Chondrocyte (in vitro differentiated cells): ENCODE data around the gene NR1H3. TPM values are rescaled to one million over a fixed set of nuclear protein-coding genes. Genes with fewer than 3 reads are reported as not detected.

ENCODE experiments used
- DNase-seq: peaks from one replicate; pipeline ENCODE4 v3.0.0; 2021; ENCODE audit warnings: mixed read lengths, low spot score
- H3K27ac Mint-ChIP-seq: one replicate; pipeline ENCODE4 v1.8.0; 2021; ENCODE audit warnings: mild to moderate bottlenecking, moderate library complexity, mixed read lengths; ENCODE audit not compliant: unreplicated experiment
- H3K27me3 Mint-ChIP-seq: 2 replicates; pipeline ENCODE4 v1.8.0; 2021; ENCODE audit warnings: low read depth, mixed read lengths
- H3K36me3 Mint-ChIP-seq: 2 replicates; pipeline ENCODE4 v1.8.0; 2021; ENCODE audit warnings: low read depth, mixed read lengths
- H3K4me1 Mint-ChIP-seq: 2 replicates; pipeline ENCODE4 v1.8.0; 2021; ENCODE audit warnings: low read depth, mild to moderate bottlenecking, mixed read lengths
- H3K4me3 Mint-ChIP-seq: one replicate; pipeline ENCODE4 v1.8.0; 2021; ENCODE audit warnings: mild to moderate bottlenecking, moderate library complexity, mixed read lengths; ENCODE audit not compliant: unreplicated experiment
- H3K9me3 Mint-ChIP-seq: 2 replicates; pipeline ENCODE4 v1.8.0; 2021; ENCODE audit warnings: low read depth, mixed read lengths
- CTCF ChIP-seq: fragments of 200-600 bp; sonication (generic); IDR thresholded peaks from 2 replicates; pipeline ENCODE4 v1.5.0; 2021; ENCODE audit warnings: antibody characterized with exemption, mild to moderate bottlenecking, moderate library complexity
- total RNA-seq: library from RNA; stranded (reverse); gene quantifications from 3 replicates; pipeline ENCODE4 v1.2.1, GENCODE V29; 2021

Gene NR1H3
- total RNA-seq, 1 donor from 2014 or later: 3.2 TPM

- Mint-ChIP-seq H3K4me3 (peak within 1 kb of the TSS; percentile 86), H3K4me1 (peaks cover 46% of the 10 kb centered on the region), H3K27me3 (no peaks in the 10 kb centered on the region), H3K27ac (peak within 1 kb of the TSS; percentile 95), H3K36me3 (no peaks in the 10 kb centered on the region), H3K9me3 (no peaks in the 10 kb centered on the region)
- TF ChIP-seq CTCF: no peak
- no peak for DNase-seq
These were observed 12.1 kb downstream of the NR1H3 start, which contains the start of gene MADD for GRCh38 chr11:47269829-47270305. Gene MADD, plus strand, starts transcription at chr11:47270133.

- DNase-seq: no peak
- peak overlapping the region; percentile 73 for H3K4me3 Mint-ChIP-seq
These were observed 12.8 kb downstream of the NR1H3 start for GRCh38 chr11:47270331-47271271.

GRCh38 chr11:47271328-47271727 lies 13.5 kb downstream of the NR1H3 start:
- no peak for DNase-seq
- Mint-ChIP-seq H3K36me3 (peaks cover 4% of the 10 kb centered on the region), H3K27me3 (no peaks in the 10 kb centered on the region), H3K4me1 (peaks cover 40% of the 10 kb centered on the region), H3K4me3 (peak overlapping the region; percentile 73), H3K27ac (peak overlapping the region; percentile 74), H3K9me3 (no peaks in the 10 kb centered on the region)
- no peak for TF ChIP-seq CTCF

More at GRCh38 chr11:47270331-47271271, 12.8 kb downstream of the NR1H3 start:
- TF ChIP-seq CTCF: peak; percentile 59
- Mint-ChIP-seq H3K27me3 (no peaks in the 10 kb centered on the region), H3K27ac (peak overlapping the region; percentile 74), H3K4me1 (peaks cover 40% of the 10 kb centered on the region), H3K36me3 (no peaks in the 10 kb centered on the region), H3K9me3 (no peaks in the 10 kb centered on the region)

GRCh38 chr11:47271961-47272661 lies 14.3 kb downstream of the NR1H3 start:
- Mint-ChIP-seq H3K36me3 (peaks cover 11% of the 10 kb centered on the region), H3K4me3 (no peak overlapping the region), H3K27me3 (no peaks in the 10 kb centered on the region), H3K27ac (no peak overlapping the region), H3K9me3 (no peaks in the 10 kb centered on the region), H3K4me1 (peaks cover 40% of the 10 kb centered on the region)
- TF ChIP-seq CTCF: no peak
- DNase-seq: no peak

GRCh38 chr11:47272706-47273105 lies 14.9 kb downstream of the NR1H3 start:
- H3K4me3 Mint-ChIP-seq: no peak overlapping the region
- peaks cover 11% of the 10 kb centered on the region for H3K36me3 Mint-ChIP-seq
- H3K27ac Mint-ChIP-seq: peak overlapping the region; percentile 1
- no peaks in the 10 kb centered on the region for H3K27me3 Mint-ChIP-seq
- peaks cover 40% of the 10 kb centered on the region for H3K4me1 Mint-ChIP-seq
- H3K9me3 Mint-ChIP-seq: no peaks in the 10 kb centered on the region
- no peak for DNase-seq
- TF ChIP-seq CTCF: no peak
